ENCODE measurements around the gene TASP1.
A peak's percentile ranks its signal among the peaks of the same experiment; 100 is the strongest.
"Not testable (repeated sequence)": the region's sequence is repeated elsewhere in the genome, so short reads cannot be mapped to it uniquely, and the experiment has no call there.

TASP1 gene

DNA sequence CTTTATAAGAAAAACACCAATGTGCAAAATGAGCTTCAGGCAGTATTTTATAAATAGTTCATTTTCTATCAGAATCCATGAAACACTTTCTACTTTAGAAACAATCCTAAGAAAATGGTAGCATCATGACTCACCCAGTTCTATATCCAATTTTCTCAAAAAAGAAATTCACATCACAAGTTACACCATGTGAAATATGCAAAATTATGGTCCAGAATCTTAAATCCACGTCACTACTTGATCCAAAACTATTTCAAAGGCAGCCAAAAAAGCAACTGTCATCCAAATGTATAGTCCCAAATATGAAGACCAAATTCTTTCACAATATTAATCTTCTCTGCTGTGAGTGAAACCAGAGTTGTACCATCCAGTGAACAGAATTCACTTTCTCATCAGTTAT, 19.3 kb downstream of the TASP1 start:
- not testable (repeated sequence) for H4K12ac ChIP-seq (ENCODE audit: low read depth, low read length); DNase-seq

DNA sequence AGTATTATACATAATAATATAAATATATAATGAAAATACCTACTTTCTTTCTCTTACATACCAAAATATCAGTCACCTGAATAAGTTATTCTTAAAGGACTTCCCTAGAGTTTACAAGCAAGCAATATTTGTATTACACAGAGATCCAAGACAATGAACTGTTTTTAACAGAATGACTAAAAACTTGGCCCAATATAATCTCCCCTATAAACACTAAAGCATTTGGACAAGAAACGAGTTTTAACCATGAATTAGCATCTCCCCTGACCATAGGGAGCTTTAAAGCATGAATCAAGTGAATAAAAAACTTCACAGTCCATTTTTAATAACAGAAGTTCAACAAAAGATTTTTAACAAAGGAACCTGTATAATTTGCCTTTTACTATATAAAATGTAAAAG, 20.3 kb downstream of the TASP1 start:
- not testable (repeated sequence) for H2BK12ac ChIP-seq (ENCODE audit: low read length); H3K79me2 ChIP-seq (ENCODE audit: control insufficient read depth, insufficient read depth, low read length, poor library complexity); H4K91ac ChIP-seq (ENCODE audit: low read depth, low read length); DNase-seq; H3K4me1 ChIP-seq (ENCODE audit: control insufficient read depth in 1 of 2, insufficient read depth in 2 of 2, low read length in 2 of 2); H3K79me1 ChIP-seq (ENCODE audit: low read length); H3K4me3 ChIP-seq (ENCODE audit: low read depth, low read length); H2BK120ac ChIP-seq (ENCODE audit: insufficient read depth, low read length, poor library complexity); H2AFZ ChIP-seq (ENCODE audit: insufficient read depth, low read length, poor library complexity); H3K23ac ChIP-seq (ENCODE audit: low read length); H3K27ac ChIP-seq (ENCODE audit: low read depth, low read length); H2AK5ac ChIP-seq (ENCODE audit: low read length); H3K9me3 ChIP-seq (ENCODE audit: insufficient read depth, low read depth, low read length); H3K18ac ChIP-seq (ENCODE audit: low read length); H4K12ac ChIP-seq (ENCODE audit: low read depth, low read length); H3K36me3 ChIP-seq (ENCODE audit: control insufficient read depth in 1 of 2, insufficient read depth in 2 of 2, low read length in 2 of 2); H3K14ac ChIP-seq (ENCODE audit: low read length); H3K9ac ChIP-seq (ENCODE audit: low read length); H2BK5ac ChIP-seq (ENCODE audit: low read depth, low read length, poor library complexity); H3K4me2 ChIP-seq (ENCODE audit: low read length); H4K8ac ChIP-seq (ENCODE audit: low read depth, low read length); H3K27me3 ChIP-seq (ENCODE audit: insufficient read depth, low read length); H3K4ac ChIP-seq (ENCODE audit: low read depth, low read length)
- WGBS (ENCODE audit: extremely low coverage, insufficient coverage, insufficient read length) = no CpG with 5 or more reads among the region's 1 CpG

More for the DNA sequence above, 19.3 kb downstream of the TASP1 start:
- not testable (repeated sequence) for H3K79me1 ChIP-seq (ENCODE audit: low read length); H2BK120ac ChIP-seq (ENCODE audit: insufficient read depth, low read length, poor library complexity); H3K23ac ChIP-seq (ENCODE audit: low read length); H3K4me1 ChIP-seq (ENCODE audit: control insufficient read depth in 1 of 2, insufficient read depth in 2 of 2, low read length in 2 of 2); H3K4me2 ChIP-seq (ENCODE audit: low read length); H3K14ac ChIP-seq (ENCODE audit: low read length); H2BK5ac ChIP-seq (ENCODE audit: low read depth, low read length, poor library complexity); H3K27ac ChIP-seq (ENCODE audit: low read depth, low read length); H3K79me2 ChIP-seq (ENCODE audit: control insufficient read depth, insufficient read depth, low read length, poor library complexity); H4K8ac ChIP-seq (ENCODE audit: low read depth, low read length); H2AFZ ChIP-seq (ENCODE audit: insufficient read depth, low read length, poor library complexity); H4K91ac ChIP-seq (ENCODE audit: low read depth, low read length); H3K4ac ChIP-seq (ENCODE audit: low read depth, low read length); H3K9me3 ChIP-seq (ENCODE audit: insufficient read depth, low read depth, low read length); H2BK12ac ChIP-seq (ENCODE audit: low read length); H3K36me3 ChIP-seq (ENCODE audit: control insufficient read depth in 1 of 2, insufficient read depth in 2 of 2, low read length in 2 of 2); H3K27me3 ChIP-seq (ENCODE audit: insufficient read depth, low read length); H2AK5ac ChIP-seq (ENCODE audit: low read length); H3K4me3 ChIP-seq (ENCODE audit: low read depth, low read length); H3K9ac ChIP-seq (ENCODE audit: low read length); H3K18ac ChIP-seq (ENCODE audit: low read length)
- no CpG with 5 or more reads among the region's 1 CpG for WGBS (ENCODE audit: extremely low coverage, insufficient coverage, insufficient read length)

GRCh38 chr20:13617585-13617984, 21.1 kb downstream of the TASP1 start:
- H3K4me3 ChIP-seq (ENCODE audit: low read depth, low read length); H3K4me1 ChIP-seq (ENCODE audit: control insufficient read depth in 1 of 2, insufficient read depth in 2 of 2, low read length in 2 of 2); H3K18ac ChIP-seq (ENCODE audit: low read length); H3K27ac ChIP-seq (ENCODE audit: low read depth, low read length); H3K9ac ChIP-seq (ENCODE audit: low read length); H3K4me2 ChIP-seq (ENCODE audit: low read length); DNase-seq; H4K8ac ChIP-seq (ENCODE audit: low read depth, low read length); H3K9me3 ChIP-seq (ENCODE audit: insufficient read depth, low read depth, low read length); H3K79me2 ChIP-seq (ENCODE audit: control insufficient read depth, insufficient read depth, low read length, poor library complexity); H3K4ac ChIP-seq (ENCODE audit: low read depth, low read length); H2AK5ac ChIP-seq (ENCODE audit: low read length); H4K91ac ChIP-seq (ENCODE audit: low read depth, low read length); H2BK5ac ChIP-seq (ENCODE audit: low read depth, low read length, poor library complexity); H3K79me1 ChIP-seq (ENCODE audit: low read length); H3K23ac ChIP-seq (ENCODE audit: low read length); H2AFZ ChIP-seq (ENCODE audit: insufficient read depth, low read length, poor library complexity); H3K36me3 ChIP-seq (ENCODE audit: control insufficient read depth in 1 of 2, insufficient read depth in 2 of 2, low read length in 2 of 2); H2BK120ac ChIP-seq (ENCODE audit: insufficient read depth, low read length, poor library complexity); H4K12ac ChIP-seq (ENCODE audit: low read depth, low read length); H2BK12ac ChIP-seq (ENCODE audit: low read length); H3K14ac ChIP-seq (ENCODE audit: low read length); H3K27me3 ChIP-seq (ENCODE audit: insufficient read depth, low read length): not testable (repeated sequence)
- WGBS (ENCODE audit: extremely low coverage, insufficient coverage, insufficient read length) = no CpG with 5 or more reads among the region's 2 CpGs

DNA sequence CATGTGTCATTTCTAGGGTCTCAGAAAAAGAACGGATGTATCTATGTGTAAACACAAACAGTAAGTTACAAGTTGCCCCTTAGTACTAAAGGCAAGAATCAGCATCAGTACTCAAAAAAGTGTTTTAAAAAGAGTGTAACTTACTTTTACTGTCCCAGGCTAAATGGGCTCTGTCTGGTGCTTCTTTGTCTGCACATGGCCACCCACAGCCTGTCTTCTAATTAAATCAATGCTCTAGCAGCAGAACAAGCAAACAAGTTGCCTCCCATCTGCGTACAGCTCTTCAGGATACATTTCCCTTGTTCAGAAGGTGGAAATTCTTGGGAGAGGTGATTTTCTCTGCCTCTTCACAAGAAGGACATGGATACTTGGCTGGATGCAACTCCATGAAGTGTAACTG, 22.0 kb downstream of the TASP1 start:
- not testable (repeated sequence) for H2AFZ ChIP-seq (ENCODE audit: insufficient read depth, low read length, poor library complexity); H3K9ac ChIP-seq (ENCODE audit: low read length); H3K4ac ChIP-seq (ENCODE audit: low read depth, low read length); H3K27ac ChIP-seq (ENCODE audit: low read depth, low read length); H2BK12ac ChIP-seq (ENCODE audit: low read length); H3K4me3 ChIP-seq (ENCODE audit: low read depth, low read length); H3K9me3 ChIP-seq (ENCODE audit: insufficient read depth, low read depth, low read length); H4K12ac ChIP-seq (ENCODE audit: low read depth, low read length); H2BK120ac ChIP-seq (ENCODE audit: insufficient read depth, low read length, poor library complexity); H4K8ac ChIP-seq (ENCODE audit: low read depth, low read length); H3K23ac ChIP-seq (ENCODE audit: low read length); H3K4me2 ChIP-seq (ENCODE audit: low read length); H3K36me3 ChIP-seq (ENCODE audit: control insufficient read depth in 1 of 2, insufficient read depth in 2 of 2, low read length in 2 of 2); H3K27me3 ChIP-seq (ENCODE audit: insufficient read depth, low read length); H4K91ac ChIP-seq (ENCODE audit: low read depth, low read length); H2AK5ac ChIP-seq (ENCODE audit: low read length); H3K14ac ChIP-seq (ENCODE audit: low read length); DNase-seq; H2BK5ac ChIP-seq (ENCODE audit: low read depth, low read length, poor library complexity); H3K79me2 ChIP-seq (ENCODE audit: control insufficient read depth, insufficient read depth, low read length, poor library complexity); H3K4me1 ChIP-seq (ENCODE audit: control insufficient read depth in 1 of 2, insufficient read depth in 2 of 2, low read length in 2 of 2); H3K18ac ChIP-seq (ENCODE audit: low read length); H3K79me1 ChIP-seq (ENCODE audit: low read length)
- no CpG with 5 or more reads among the region's 2 CpGs for WGBS (ENCODE audit: extremely low coverage, insufficient coverage, insufficient read length)

- no peak overlapping the region for H3K18ac ChIP-seq (ENCODE audit: low read length)
- no peaks in the 10 kb centered on the region for H3K9me3 ChIP-seq (ENCODE audit: insufficient read depth, low read depth, low read length)
- H3K9ac ChIP-seq (ENCODE audit: low read length) = no peak overlapping the region
- no peak overlapping the region for H3K14ac ChIP-seq (ENCODE audit: low read length)
- H2AFZ ChIP-seq (ENCODE audit: insufficient read depth, low read length, poor library complexity) = no peak overlapping the region
- no peaks in the 10 kb centered on the region for H3K4me1 ChIP-seq (ENCODE audit: control insufficient read depth in 1 of 2, insufficient read depth in 2 of 2, low read length in 2 of 2)
- H3K27ac ChIP-seq (ENCODE audit: low read depth, low read length) = no peak overlapping the region
- H4K91ac ChIP-seq (ENCODE audit: low read depth, low read length) = no peak overlapping the region
- no peak overlapping the region for H3K4ac ChIP-seq (ENCODE audit: low read depth, low read length)
- no peak overlapping the region for H4K8ac ChIP-seq (ENCODE audit: low read depth, low read length)
- H2AK5ac ChIP-seq (ENCODE audit: low read length) = no peak overlapping the region
- no peak overlapping the region for H2BK120ac ChIP-seq (ENCODE audit: insufficient read depth, low read length, poor library complexity)
- no peaks in the 10 kb centered on the region for H3K27me3 ChIP-seq (ENCODE audit: insufficient read depth, low read length)
- H3K4me3 ChIP-seq (ENCODE audit: low read depth, low read length) = no peak overlapping the region
- no peaks in the 10 kb centered on the region for H3K36me3 ChIP-seq (ENCODE audit: control insufficient read depth in 1 of 2, insufficient read depth in 2 of 2, low read length in 2 of 2)
- no peak overlapping the region for H4K12ac ChIP-seq (ENCODE audit: low read depth, low read length)
- H3K79me2 ChIP-seq (ENCODE audit: control insufficient read depth, insufficient read depth, low read length, poor library complexity) = no peaks in the 10 kb centered on the region
- DNase-seq = peak in 1 of 2 donors; percentile 75
- no peaks in the 10 kb centered on the region for H3K79me1 ChIP-seq (ENCODE audit: low read length)
- no peak overlapping the region for H3K4me2 ChIP-seq (ENCODE audit: low read length)
- no peak overlapping the region for H2BK12ac ChIP-seq (ENCODE audit: low read length)
- no peak overlapping the region for H3K23ac ChIP-seq (ENCODE audit: low read length)
- no peak overlapping the region for H2BK5ac ChIP-seq (ENCODE audit: low read depth, low read length, poor library complexity)
Measured at GRCh38 chr20:13613917-13614316, 24.8 kb downstream of the TASP1 start.
